Central memory CD4-positive, alpha-beta T cell (primary cell): Measurements from ENCODE around the gene TRAM2.

Experiments used
- DNase-seq: peaks from one replicate; pipeline ENCODE4 v3.0.0; 2022

The TRAM2 gene

DNA sequence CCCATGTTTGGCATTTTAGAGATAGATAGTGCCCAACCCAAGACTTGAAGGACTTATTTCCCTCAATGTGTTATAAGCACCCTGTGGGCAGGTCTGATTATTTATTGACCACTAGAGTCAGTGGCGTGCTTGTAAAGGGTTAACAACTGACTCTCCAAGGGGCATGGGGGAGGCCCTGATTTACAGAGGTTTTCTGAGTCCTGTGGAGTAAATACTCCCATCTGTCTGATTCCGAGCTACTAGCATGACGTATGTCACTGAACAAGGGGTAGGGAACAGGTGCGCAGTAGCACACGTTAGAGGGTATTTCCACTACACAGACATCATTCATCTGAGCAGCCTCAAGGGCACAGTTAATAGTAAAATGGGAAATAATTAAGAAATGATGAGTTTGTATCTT is 17.4 kb upstream of the TRAM2 start:
- DNase-seq = no peak

DNA sequence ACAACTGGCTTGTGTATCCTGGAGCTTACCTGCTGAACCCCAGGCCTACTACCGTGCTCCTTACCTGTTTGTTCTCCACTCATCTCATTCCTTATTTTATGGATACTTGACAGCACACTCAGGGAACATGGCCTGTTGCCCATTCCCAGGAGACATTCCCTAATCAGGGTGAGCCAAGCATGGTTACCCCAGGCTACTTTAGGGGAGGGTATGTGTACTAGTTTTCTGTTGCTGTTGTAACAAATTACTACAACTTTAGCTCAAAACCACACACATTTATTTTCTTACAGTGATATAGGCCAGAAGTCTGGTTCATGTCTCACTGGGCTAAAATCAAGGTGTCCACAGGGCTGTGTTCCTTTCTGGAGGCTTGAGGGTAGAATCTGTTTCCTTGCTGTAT is 15.0 kb upstream of the TRAM2 start:
- no peak for DNase-seq

- DNase-seq = no peak
These were observed 13.5 kb upstream of the TRAM2 start for GRCh38 chr6:52590152-52590891.

GRCh38 chr6:52588710-52589091 is 11.8 kb upstream of the TRAM2 start:
- DNase-seq = no peak

DNA sequence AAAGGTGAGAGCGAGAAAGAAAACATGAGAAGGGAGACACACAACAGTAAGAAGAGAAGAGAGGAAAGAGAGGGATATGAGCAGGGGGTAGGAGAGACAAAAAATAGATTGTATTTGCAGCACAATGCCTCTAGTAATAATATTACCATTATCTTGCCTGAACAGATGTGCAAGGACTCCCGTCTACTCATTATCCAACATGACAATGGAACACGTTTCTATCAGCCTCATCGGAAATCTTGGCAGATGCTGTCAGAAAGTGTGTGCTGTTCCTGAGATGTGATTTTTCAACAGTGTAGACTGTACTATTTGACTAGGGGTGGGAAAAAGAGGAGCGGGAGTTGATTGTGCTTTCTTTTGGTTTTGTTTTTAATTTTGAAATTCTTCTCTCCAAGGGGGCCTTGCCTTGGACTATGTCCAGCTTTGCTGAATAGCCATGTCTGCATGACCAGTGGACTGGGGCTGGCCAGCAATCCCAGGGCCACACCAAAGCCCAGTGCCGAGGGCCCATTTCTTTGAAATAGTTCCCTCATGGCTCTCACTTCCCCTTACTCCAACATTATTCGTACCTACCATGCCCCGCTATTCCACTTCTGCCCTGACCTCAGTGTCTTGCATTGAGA is 11.3 kb upstream of the TRAM2 start:
- no peak for DNase-seq

DNA sequence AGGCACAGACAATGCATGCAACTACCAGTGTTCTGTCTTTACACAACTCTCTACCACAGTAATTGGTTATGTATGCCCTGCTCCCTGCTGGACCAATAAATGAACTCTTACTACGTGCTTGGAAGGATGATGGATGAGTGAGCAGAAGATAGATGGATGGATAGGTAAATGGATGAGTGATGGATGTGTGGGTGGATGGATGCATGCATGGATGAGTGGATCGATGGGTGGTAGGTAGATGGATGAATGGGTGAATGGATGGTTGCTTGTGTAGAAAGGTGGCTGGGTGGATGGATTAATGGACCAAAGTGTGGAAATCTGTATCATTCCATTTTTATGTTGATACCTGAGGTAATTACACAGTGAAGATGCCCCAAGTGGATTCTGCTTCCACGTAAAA is 10.1 kb upstream of the TRAM2 start:
- no peak for DNase-seq

DNA sequence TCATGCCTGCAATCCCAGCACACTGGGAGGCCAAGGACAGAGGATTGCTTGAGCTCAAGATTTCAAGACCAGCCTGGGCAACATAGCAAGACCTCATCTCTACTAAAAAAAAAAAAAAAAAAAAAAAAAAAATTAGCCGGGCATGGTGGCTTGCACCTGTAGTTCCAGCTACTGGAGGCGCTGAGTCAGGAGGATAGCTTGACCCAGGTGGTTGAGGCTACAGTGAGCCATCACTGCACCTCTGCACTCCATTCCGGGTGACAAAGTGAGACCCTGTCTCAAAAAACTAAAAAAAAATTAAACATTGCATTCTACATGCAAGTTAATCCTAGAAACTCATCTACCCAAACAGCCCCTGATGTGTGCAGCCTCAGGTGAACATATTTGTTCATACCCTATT is 7.3 kb upstream of the TRAM2 start:
- DNase-seq = no peak

GRCh38 chr6:52582996-52583395 is 6.1 kb upstream of the TRAM2 start:
- no peak for DNase-seq

- no peak for DNase-seq
These were observed 5.6 kb upstream of the TRAM2 start for GRCh38 chr6:52582446-52582845.

DNA sequence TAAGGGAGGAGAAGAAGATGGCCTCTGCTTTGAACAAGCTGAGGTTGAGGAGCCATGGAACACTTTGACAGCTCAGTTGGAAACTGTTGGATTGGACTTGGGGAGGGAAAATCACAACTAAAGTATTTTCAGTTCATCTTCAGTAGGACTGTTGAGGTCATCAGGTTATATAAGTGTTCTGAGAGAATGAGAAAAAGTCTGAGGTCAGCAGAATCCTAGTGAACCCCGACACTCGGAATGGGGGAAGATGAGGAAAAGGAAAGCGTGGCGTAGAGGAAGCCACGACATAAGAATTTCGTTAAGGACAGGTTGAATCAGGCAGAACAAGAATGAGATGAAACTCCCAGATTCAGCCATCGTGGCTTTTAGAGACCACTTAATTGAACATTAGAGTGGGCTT is 4.0 kb upstream of the TRAM2 start:
- no peak for DNase-seq

DNA sequence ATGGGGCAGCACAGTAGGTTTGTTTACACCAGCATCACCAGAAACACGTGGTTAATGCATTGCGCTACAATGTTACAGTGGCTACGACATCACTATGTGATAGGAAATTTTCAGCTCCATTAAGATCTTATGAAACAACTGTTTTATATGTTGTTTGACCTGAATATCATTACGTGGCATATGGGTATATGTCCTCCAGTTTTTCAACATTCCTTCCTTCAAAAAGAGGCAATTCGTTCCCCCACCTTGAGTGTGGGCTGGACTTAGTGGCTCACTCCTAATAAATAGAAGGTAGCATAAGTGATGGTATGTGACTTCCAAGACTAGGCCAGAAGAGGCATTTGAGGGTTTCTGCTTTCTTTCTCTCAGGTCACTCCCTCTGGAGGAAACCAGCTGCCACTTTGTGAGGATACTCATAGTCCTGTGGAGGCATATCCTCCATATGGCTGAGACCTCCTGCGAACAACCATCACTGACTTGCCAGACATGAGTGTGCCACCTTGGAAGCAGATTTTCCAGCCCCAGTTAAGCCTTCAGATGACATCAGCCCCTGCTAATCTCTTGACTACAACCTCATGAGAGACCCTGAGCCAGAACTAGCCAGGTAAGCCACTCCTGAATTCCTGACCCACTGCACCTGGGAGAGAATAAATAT is 2.3 kb upstream of the TRAM2 start:
- no peak for DNase-seq

- DNase-seq = no peak
These were observed 1.1 kb upstream of the TRAM2 start for GRCh38 chr6:52577778-52578463.

GRCh38 chr6:52576392-52577021 is 353 bp downstream of the TRAM2 start:
- no peak for DNase-seq

DNA sequence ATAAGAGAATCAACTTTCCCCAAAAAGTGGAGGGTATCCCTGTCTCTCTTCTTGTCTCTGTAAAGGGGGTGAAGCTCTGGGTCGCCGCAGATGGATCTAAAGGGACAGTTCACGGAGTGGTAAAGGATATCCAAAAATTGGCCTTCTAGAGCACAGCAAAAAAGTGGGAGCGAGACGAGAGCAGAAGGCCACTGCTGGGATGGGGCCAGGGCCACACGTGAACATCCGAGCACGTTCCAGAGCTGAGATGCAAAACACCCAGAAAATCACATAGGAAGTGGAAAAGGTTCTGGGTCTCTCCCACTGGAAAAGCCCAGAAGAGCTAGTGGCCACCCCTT is 837 bp downstream of the TRAM2 start:
- DNase-seq = no peak

- no peak for DNase-seq
These were observed 1.4 kb downstream of the TRAM2 start for GRCh38 chr6:52575502-52575892.

DNA sequence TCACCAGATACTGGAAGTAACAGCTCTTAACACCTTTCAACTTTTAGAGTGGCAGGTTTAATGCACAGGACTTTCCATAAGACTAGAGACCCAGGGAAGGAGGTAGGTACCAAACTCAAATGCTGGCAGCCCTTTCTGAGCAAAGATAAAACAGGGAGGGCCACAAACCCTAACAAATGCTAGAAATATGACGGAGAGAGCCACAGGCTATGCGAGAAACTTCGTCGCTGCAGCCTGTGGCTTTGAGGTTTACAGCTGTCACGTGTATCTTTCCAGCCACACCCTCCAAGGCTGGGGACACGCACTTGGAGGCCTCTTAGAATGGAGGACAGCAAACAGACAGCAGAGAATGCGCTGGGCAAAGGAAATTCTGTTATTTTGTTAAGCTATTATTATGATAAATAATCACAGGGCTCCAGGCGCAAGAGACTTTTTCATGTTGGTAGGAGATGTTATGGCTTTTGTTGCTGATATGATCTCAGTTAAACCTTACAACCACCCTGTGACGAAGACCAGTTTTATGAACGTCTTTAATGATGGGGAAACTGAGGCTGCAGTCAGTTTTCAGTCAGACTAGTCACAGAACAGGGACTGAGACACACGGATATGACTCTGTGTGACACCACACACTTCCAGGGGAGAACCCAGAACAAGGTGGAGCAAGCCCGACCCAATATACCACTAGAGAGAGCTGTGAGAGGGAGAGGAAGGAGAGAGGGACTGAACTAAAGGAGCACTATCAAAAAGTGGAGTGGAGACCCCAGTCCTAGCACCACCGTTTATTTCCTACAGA is 2.0 kb downstream of the TRAM2 start:
- DNase-seq = peak; percentile 73

DNA sequence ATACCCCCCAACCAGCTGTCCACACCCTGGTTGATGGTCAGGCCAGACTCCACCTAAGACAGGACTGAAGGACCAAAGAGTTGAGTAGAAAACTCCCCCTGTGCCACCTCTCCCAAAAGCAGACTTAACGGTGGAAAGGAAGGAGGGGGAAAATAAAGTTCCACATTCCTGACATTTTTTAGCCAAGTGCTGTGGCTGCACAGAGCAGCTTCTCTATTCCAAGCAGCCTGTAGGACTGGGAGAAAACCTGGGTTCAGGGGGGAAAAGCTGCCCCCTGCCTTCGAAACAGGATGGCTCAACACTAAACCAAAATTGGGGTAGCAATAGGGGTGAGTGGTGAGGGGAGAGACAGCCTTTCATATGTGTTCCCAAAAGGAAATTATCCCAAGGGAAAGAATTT is 3.6 kb downstream of the TRAM2 start:
- DNase-seq = no peak

DNA sequence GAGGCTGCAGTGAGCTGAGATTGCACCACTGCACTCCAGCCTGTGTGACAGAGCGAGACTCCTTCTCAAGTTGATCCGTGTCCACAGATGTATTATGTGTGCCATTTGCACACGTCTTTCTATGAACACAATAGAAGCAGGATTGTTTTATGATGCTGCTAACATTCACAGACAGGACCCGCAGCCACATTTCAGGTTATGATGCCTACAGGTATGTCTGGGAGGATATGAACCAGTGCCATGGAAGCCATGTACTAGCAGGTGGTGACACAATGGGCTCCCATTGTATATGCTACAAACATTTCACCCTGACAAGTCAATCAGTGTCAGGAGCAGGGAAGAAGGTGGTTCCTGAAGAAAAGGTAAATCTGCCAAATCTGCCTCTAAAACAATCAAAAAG is 4.3 kb downstream of the TRAM2 start:
- DNase-seq = no peak

DNA sequence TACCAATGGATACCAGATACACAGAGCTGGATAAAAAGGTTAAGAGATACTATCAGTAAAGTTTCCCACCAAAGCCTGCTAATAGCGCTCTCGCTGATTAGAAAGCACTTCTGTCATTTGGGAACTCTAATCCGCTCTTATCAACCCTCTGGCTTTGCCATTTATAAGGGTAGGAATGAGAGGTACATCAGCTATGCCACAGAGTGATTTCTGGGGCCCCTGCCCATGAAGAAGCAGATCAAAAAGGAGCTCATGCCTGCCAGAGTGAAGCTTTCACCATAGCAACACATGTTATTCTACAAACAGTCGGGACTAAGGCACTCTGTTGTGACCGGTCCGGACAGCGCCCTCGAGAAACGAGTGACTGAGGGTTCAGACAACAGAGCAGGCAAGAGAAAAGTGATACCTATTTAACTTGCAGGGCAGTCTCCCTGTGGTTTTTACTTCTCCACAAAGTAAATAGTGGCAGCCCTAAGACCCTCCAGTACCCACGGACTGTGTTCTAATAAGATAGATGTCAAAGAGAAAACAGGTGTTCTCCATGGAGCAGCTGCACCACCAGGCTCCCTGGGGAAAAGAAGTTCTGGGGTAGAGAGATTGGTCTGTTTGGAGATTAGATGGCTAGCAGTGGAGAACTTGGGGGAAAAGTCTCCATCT is 5.6 kb downstream of the TRAM2 start:
- DNase-seq = no peak

DNA sequence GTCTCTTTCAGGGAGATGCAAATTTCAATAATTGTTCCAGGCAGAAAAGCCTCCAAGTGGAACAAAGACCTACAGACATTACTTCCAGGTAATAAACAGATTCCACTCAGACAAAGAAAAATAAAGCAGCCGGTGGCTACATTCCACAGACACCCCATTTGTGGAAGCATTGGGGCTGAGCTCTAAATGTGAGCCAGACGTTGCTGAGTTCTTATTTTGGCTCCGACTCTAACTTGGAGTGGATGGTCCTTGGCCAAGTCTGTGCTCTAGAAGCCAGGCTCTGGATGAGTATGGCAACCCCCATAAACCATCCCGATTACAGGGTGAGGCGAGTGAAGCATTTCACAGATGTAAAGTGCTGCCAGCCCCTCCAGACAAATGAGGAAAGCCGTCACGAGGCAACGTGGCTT is 6.6 kb downstream of the TRAM2 start:
- no peak for DNase-seq

DNA sequence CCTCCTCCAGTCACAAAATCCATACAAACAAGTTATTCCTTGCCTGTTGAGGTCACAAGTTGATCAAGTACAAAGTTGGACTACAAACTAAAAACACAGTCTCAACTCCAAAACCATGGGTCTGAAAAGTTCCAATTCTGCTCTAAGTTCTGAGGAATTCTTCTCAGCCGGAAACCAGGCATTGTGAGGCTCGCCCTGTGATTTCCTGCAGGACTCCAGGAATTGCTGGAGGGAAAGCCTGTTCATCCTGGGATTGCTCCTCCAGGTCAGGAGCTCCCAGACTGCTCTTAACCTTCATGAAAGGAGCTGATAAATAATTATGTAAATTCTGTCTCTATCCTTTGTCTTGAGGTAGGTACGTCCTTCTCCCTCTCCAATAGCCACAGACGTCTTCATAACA is 8.5 kb downstream of the TRAM2 start:
- DNase-seq = no peak

DNA sequence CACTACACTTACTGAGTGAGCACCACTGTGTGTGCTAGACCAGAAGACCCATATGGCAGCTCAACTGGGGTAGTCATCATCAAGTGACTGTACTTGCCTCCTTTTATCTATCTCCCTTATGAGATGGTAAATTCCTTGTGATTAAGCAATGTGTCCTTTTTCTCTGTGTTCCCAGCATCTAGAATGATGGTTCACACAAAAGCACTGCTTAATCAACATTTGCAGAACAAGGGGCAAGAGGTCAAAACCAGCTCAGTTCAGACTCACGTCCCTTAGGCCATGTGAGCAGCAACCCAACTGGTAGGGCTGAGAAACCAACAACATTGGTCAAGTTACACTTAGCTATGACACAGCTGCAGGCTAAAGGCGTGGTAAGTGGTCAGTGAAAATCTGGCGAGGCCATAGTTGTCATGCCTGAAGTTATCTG is 10.0 kb downstream of the TRAM2 start:
- DNase-seq = no peak
